NOMO-1 (cell line): ENCODE data around the gene HIVEP3.
"Not testable (repeated sequence)": the region's sequence is repeated elsewhere in the genome, so short reads cannot be mapped to it uniquely, and the experiment has no call there.

ENCODE experiments used
- DNase-seq, 2 experiments: peaks; one replicate each; lab custom pipeline; 2025; ENCODE audit not compliant: unreplicated experiment in 2 of 2; lab: John Stamatoyannopoulos, UW

HIVEP3 gene

DNA sequence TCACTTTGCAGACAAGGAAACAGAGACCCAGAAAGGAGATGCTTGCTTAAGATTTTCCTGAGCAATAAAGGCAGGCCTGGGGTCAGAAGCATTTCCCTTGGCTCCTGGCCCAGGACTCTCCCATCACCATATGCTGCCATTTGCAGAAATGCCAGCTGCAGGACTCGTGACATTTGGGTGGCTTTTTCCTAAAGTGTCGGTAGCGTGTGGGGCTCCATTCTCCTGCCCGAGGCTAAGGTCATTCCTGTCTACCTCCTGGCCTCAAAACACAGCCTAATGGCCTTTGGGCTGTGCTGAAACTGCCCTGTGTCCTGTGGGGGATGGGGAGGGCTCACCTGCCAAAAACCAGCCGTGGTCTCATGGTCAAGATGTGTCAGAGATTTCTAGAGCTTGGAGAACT is 218.1 kb downstream of the HIVEP3 start:
- DNase-seq, result no peak

DNA sequence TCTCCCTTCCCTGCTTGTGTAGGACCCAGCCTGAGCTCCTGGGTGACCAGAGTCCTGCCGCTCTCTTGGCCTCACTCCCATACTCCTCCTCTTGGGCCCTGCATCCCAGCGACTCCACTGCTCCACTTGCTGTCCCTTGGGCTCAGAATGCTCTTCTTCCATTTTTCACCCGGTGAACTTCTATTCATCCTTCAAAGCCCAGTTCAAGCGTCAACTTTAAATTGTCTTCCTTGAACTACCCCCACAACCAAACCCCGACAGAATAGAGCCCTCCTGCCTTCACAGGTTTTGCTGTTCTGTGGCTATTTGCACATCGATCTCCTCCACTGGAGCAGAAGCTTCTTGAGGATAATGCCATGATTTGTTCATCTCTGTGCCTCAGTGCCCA is 218.9 kb downstream of the HIVEP3 start:
- DNase-seq, result no peak

DNA sequence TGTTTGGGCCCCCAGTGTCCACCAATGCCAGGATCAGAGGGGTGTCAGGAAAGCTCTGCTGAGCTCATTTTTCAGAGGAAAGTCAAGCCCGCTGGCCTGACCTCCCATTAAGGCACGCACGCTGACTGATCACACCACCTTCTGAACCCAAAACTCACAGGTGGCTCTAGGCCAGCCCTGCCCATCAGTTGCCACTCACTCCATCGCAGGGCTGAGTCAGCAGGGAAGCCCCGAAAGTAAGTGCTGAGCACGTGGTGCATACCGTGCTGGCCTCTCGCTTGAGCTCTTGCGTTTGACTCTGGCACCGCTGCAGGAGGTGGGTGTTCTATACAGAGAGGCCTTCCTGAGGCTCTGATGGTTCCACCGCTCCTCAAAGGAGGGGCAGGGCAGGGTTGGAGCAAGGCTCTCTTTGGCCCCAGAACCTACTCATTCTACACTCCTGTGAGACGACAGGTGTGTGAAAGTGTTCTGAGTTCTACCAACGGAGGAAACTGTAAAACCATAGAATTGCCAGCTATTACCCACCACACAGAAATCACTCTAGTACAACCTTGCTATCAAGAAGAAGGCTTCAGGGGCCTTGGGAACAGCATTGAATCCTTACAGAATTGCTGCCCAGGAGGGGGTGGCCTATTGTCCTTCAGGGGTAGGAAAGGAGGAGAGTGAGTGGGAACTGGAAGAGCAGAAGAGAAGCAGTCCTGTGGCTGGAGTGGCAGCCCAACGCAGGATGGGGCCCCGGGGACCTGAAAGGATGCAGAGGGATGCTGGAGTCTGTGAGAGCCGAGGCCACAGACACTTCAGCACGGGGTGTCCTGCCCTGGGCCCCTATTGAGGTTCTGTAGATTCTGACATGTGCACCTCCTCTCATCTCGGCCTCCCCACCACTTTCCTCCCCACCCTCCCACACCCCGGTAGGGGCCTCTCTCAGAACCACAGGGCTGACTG is 219.5 kb downstream of the HIVEP3 start:
- DNase-seq, result no peak

DNA sequence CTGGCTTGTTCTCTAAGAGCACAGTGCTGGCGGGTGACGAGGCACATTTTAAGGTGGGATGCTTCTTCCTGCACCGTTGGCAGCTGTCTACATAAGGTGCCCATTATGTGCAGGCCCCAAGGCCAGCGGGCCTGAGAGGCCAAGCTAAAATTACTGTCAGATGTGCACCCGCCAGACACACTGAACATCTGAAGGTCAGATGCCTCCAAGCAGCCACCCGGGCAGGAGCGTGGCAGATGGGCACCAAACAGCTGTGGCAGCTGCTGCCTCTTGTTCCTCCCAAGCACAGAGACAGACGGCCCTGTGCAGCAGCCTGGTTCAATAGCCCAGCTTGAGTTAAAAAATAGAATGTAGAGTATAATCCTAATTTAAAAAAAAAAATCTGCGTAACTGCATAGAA is 222.3 kb downstream of the HIVEP3 start:
- DNase-seq, result no peak

DNA sequence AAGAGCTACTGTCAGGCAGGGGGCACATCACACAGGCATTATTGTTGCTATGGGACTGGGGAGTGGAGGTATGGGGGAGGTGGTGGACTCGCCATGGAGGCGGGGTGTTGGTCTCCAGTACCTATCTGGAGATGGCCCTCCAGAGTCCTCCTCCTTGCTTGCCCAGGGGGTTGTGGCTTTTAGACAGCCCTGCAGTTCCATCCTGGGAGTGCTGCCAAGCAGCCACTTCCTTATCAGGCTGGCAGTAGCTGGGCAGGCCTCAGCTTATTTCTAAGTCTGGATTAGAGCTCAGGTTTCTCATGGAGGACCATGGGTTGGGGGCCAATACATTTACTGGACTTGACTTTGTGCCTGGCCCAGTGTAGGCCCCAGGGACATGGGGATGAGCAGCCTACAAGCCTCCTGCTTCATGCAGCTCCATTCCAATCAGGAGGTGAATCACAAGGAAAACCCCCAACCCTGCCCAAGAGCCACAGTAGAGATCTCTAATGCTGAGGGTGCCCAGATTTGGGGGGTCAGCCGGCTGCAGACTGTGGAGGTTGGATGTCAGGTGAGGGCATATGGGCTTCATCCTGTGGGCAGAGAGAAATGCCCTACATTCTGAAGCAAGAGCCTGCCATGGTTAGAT is 223.5 kb downstream of the HIVEP3 start:
- no peak for DNase-seq

DNA sequence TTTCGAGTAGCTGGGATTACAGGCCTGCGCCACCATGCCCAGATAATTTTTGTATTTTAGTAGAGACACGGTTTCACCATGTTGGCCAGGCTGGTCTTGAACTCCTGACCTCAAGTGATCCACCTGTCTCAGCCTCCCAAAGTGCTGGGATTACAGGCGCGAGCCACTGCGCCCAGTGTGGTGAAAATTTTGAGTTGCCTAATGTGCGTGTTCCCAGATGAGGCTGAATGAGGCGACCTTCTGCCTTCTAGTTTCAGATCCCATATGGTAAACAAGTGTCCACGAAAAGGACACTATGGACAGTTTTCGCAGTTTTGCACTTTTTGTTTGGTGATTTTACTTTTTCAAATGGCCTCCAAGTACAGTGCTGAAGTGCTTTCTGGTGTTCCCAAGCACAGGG is 226.8 kb downstream of the HIVEP3 start:
- DNase-seq, result not testable (repeated sequence)

DNA sequence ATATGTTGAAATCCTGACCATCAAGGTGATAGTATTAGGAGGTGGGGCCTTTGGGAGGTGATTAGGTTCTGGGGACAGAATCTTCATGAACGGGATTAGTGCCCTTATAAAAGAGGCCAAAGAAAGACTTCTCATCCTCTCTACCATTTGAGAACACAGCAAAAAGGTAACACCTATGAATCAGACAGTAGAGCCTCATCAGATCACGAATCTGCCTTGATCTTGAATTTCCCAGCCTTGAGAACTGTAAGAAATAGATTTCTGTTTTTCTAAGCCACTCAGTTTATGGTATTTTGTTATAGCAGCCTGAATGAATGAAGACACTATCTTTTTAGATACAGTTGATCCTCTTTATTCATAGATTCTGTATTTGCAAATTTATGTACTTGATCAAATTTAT is 227.3 kb downstream of the HIVEP3 start:
- no peak for DNase-seq

DNA sequence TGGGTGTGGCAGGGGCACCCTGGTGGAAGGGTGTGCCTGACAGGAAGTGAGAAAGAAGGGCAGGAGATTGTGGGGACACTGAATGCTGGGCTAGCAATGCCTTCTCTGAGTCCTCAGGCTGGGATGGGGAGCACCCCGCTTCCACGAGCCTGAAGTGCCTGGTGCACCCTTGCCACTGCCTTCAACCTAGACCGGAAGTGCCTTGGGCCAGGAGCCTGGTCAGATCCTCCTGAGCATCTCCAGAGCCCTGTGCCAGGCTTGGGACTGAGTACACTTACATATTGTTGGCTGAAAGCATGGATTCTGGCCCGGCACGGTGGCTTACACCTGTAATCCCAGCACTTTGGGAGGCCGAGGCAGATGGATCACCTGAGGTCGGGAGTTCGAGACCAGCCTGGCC is 228.4 kb downstream of the HIVEP3 start:
- no peak for DNase-seq

DNA sequence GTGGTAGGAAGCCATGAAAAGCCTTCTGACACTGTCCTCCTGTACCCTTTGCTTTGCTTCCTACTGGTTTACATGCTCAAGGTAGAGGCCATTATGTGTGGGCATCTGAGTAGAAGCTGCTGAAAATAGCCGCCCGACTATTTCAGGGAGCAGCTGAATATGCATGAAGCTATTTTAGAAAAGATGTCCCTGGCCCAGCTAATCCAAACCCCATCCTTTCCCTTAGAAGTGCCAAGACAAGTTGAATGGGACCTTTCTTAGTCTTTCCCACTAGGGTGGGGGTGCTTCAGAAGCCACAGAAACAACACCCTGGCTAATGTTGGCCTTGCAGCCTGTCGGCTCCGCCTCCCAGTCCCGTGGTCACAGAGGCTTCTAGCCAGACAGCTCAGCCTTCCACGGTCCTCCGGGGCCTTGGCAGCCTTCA is 229.2 kb downstream of the HIVEP3 start:
- no peak for DNase-seq

DNA sequence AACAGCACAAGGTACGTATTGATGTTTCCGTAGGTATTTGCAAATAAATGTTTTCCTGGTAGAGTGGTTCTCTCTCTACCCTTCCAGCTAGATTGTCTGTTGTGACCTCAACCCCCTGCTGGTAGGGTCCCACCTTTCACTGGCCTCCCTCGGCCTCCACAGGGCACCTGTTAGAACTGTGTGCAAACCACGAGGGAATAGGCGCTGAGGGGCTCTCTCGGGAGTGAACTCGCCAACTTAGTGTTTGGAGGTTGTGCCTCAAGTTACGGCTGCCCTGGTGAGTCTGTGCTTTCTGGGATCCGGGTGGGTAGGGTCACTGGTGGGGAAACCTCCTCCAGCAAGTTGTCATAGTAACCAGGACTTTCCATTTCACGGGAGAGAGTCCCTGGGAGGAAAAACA is 229.6 kb downstream of the HIVEP3 start:
- DNase-seq, result no peak

DNA sequence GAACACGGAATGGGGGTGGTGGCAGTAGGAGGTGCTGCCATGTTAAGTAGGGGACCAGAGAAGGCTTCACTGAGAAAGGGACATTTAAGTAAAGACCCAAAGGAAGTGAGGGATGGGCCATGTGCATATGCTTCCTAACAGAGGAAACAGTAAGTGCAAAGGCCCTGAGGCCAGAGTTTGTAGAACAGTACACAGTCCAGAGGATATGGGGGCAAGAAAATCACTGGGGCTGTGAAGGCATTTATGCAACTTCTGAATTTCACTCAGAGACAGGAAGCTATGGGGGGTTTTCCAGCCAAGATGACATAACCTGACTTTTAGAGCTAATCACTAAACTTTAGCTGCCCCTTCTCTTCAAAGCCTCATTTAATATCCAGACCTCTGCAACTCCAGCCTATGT is 231.7 kb downstream of the HIVEP3 start:
- DNase-seq, result no peak

DNA sequence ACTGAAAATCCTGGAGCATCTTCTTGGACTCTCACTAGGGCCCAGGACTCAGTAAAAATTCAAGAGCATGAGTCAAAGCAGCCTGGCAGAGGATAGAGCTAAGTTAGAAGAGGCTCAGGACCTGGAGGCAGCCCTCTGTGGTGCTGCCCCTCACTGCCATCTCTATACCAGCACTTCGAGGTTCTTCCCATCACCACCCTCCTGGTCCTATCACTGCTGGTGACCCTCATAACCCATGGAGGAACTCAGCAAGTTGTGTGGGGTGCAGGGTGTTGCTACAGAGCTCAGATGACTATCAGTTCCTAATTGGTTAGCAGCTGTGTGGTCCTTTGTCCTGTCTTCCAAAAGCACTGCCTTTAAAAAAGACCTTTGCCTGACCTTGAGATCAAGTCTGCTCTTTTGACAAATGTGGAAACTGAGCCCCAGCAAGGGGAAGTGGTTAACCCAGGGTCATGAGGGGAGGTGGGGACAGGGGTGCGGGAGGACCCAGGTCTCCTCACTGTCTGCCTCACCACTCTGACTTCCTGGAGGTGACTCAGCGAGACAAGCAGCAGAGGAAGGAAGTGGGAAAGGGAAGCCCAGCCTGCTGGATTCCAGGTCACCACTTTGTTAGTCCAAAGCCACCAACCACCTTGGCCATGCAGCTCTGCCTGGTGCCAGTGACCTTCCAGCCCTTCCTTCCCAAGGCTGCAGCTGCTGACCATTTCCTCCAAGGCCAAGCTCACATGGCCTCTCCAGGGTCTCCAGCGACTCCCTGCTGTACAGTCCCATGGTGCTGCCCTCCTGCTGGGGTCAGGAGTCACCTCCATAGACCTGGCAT is 234.8 kb downstream of the HIVEP3 start:
- DNase-seq, result peak; percentile 21 to 31

DNA sequence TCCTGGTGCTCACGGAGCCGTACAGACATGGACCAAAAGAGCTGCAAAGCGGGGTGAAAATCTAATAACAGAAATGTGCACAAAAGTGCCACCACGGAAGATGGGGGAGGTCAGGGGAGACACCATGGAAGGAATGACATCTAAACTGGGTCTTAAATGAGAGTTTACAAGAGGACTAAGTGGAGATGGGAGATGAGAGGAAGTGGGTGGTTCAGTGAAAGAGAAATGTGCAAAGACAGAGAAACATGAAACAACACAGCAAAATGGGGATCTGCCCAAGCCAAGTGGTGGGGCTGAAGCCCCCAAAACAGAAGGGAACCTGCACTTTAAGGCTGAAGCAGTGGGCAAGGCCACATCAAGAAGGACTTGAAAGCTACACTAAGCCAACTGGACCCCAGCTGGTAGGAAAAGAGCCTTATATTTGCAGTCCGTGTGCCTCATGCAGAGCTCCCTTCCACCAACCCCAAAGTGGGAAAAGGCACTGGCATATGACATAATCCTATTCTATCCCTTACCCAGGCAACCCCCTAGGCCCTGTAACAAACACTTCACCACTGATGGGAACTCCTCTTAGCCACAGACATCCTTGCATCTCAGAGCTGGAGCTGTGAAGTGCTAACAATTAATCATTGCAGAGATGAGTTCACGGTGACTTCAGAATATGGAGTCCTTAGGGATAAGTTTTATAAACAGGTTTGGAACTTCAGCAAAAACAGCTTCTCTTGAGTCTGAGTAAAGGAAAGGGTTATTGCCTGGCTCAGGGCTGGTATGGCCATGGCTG is 235.7 kb downstream of the HIVEP3 start:
- DNase-seq, result no peak

DNA sequence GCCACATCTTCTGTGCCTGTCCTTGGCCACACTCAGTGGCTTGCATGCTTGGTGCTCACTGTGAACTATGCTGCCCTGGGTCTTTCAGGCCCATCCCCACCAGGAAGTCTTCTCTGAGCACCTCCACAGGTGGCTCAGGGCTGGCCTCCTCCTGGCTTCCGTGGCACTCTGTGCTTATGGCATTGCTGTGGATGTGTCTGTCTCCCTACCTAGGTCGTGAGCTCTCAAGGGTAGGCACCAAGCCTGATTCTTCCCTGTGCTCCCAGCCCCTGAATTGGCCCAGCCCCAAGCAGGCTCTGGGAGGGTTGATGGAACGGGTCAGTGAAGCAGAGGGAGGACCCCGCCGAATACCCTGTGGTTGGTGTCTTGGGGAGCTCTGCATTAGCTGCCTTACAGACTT is 236.6 kb downstream of the HIVEP3 start:
- DNase-seq, result no peak

DNA sequence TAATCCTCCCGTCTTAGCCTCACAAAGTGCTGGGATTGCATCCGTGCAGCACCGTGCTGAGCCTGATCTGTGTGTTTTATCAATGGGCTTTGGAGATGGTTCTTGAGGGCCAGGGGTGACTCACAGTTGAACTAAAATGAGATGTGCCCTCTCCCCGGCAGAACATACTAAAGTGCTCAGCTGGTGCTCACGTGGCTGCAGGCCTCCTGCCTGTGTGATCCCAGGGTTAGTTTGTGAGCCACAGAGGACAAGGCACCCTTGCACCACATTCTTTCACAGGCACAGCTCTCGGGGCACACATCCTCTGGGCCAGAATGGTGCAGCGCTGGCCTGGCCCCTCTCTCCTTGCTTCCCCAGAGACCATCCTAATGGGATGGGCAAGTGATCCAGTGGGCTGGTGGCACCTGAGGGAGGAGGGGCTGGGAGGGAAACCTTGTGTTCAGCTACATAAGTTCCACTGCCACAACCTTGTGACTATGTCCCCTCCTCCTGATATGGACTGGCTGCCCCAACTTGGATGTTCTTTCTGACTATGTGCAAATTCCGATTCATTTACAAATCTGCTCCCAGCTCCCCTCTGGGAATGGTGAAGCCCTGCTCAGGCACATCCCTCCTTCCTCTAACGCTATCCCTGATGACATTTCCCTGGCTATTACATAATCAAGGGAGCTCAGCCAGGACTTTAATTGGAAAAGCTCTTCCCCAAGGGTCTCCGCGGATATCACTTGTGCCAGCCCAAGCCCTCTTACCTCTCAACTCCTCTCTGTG is 237.2 kb downstream of the HIVEP3 start:
- DNase-seq, result no peak

DNA sequence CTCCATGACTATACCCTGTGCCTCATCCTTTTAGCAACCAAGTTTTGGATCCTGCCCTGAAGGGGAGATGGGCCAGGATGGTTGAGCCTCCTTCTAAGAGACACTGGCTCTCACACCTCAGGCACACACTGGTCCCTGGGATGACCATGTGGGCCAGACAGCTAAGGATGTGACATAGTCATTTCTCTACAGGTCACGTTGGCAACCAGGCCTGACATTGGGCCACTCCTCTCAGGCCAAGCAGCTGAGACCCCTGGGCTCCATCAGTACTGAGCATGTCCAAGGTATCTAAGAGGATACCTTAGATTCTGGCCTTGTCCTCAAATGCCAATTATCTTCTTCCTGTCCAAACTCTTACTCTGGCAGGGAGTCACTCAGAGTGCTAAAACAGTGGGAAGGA is 238.7 kb downstream of the HIVEP3 start:
- DNase-seq, result no peak

DNA sequence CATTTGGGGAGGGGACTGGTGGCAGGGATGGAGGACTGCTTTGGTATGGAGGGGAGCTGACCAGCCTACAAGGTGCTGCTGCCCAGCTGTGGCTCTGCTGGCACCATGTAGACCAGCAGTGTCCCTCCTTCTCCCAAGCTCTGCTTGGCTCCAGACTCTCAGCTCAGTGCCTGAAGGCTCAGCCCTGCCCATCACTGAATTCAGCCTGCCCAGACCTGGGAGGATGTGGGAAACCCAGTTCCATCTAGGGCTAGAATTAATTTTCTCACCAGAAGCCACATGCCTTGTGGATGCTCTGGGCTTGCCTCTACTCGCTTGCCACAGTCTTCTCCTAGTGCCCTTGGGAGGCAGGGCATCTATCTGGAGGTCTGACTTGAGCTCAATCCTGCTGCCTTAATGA is 239.2 kb downstream of the HIVEP3 start:
- DNase-seq, result no peak

DNA sequence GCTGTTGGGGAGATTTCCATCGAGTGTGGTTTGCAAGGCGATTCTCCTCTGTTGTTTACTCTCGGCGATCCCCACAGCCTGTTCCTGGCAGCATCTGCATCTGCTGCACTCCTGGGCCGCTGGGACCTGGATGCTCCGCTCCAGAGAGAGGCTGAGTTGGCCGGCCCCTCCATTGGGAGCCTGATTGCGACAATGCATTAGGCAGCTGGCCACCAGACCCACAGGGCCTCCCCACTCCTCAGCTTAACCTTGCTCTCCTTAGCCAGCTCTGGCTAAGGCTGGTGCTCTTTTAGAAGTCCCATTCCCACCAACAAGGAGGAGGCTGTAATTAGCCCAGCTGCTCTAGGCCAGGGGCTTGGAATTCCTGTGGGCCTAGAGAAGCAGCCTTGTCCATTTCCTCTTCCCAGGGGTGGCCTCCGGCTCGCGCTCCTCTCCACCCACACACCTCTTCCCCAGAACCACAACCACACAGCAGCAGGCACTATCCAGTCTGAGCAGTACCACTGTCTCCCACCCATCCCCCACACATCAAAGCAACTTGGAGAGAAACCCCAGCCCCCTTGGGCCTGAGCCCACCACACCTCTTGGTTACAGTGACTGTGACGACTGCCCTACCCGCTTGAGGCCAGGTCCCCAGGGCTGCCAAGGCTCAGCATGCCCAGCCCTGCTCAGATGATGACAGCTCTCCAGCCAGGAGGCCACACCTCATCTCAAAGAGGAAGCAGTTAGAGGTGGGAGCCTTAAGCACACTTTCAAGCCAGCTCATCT is 240.4 kb downstream of the HIVEP3 start:
- peak; percentile 29 to 68 for DNase-seq

DNA sequence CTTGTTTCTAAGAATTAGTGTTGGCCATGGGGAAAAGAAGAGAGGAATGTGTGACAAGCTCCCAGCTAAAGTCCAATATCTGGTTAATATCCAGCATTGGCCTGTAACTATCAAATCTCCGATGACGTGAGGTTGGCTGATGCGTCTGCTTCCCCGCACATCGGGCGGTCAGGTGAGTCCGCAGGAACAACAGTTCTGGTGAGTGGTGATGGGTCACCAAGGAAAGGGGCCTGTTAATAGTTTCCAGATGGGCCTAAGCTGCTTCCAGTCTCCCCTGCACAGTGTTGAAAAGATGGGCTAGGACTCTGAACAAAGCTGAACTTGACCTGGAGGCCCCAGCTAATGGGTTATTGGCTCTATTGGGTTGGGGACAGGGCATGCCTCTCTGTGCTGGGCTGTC is 241.1 kb downstream of the HIVEP3 start:
- no peak for DNase-seq
